GM12878 (cell line): ENCODE results near the gene KIAA1671. TPM values are rescaled to one million over a fixed set of nuclear protein-coding genes. Genes with fewer than 3 reads are reported as not detected.

Experiments used
- ATAC-seq: fragments of 200-7000 bp; cut with Tn5 transposase; 3 replicates; pipeline ENCODE4 v1.9.1; 2020; ENCODE audit warnings: mild to moderate bottlenecking, moderate library complexity
- BruUV-seq: library from RNA; stranded (reverse); fragments of 400-500 nt; replicated peaks from 2 replicates; lab custom pipeline; 2021; lab: Mats Ljungman, UMichigan
- CTCF ChIA-PET: fragments of 300-600 bp; sonication (Branson Sonifier 250); formaldehyde crosslinking; extraction: SDS; loops from one replicate; lab custom pipeline; 2021; ENCODE audit warnings: inconsistent platforms; lab: Yijun Ruan, JAX
- POLR2A ChIA-PET: fragments of 350-600 bp; formaldehyde crosslinking; extraction: SDS; loops from one replicate; lab custom pipeline; 2021; ENCODE audit warnings: inconsistent platforms; lab: Charles Lee
- RAD21 ChIA-PET: fragments of 300-600 bp; sonication (Branson Sonifier 250); formaldehyde crosslinking; loops from one replicate; lab custom pipeline; 2023; ENCODE audit warnings: antibody characterized with exemption; ENCODE audit not compliant: unreplicated experiment; lab: Charles Lee
- SMC1A ChIA-PET: fragments of 300-600 bp; sonication (Branson Sonifier 250); formaldehyde crosslinking; loops from one replicate; lab custom pipeline; 2023; ENCODE audit not compliant: unreplicated experiment, uncharacterized antibody; lab: Charles Lee
- DNase-seq: peaks from one replicate; pipeline ENCODE4 v3.0.0-alpha.2; 2011; ENCODE audit warnings: low read depth, low spot score
- FAIRE-seq: peaks from 3 replicates; lab custom pipeline; 2011; peaks lifted over from hg19 to GRCh38; lab: Jason Lieb, UNC
- H2AFZ ChIP-seq: 2 replicates; pipeline ENCODE4 v1.6.0; 2011; ENCODE audit warnings: low read depth, low read length, control low read depth; ENCODE audit not compliant: control insufficient read depth
- H3K27ac ChIP-seq: 2 replicates; pipeline ENCODE4 v1.5.1; 2011; ENCODE audit warnings: control low read depth; ENCODE audit not compliant: control insufficient read depth, insufficient read depth
- H3K27me3 ChIP-seq, 2 experiments: replicated peaks in 1 of 2; 2 replicates each; pipeline versions ENCODE4 v1.6.0 to v1.6.1; 2011; ENCODE audit warnings: low read length in 1 of 2; ENCODE audit not compliant: control insufficient read depth in 2 of 2, insufficient read depth in 2 of 2
- H3K36me3 ChIP-seq, 2 experiments: 2 replicates each; pipeline ENCODE4 v1.5.1; 2011; ENCODE audit warnings: low read length in 1 of 2; ENCODE audit not compliant: control insufficient read depth in 2 of 2, insufficient read depth in 2 of 2
- H3K4me1 ChIP-seq: 2 replicates; pipeline ENCODE4 v1.6.1; 2011; ENCODE audit warnings: mild to moderate bottlenecking, low read length, moderate library complexity, mixed read lengths; ENCODE audit not compliant: control insufficient read depth, insufficient read depth
- H3K4me2 ChIP-seq: 2 replicates; pipeline ENCODE4 v1.6.0; 2011; ENCODE audit warnings: control low read depth; ENCODE audit not compliant: control insufficient read depth, insufficient read depth
- H3K4me3 ChIP-seq: fragments of 200-600 bp; sonication (generic); 2 replicates; pipeline ENCODE4 v1.5.1; 2016
- H3K79me2 ChIP-seq: 2 replicates; pipeline ENCODE4 v1.6.0; 2011; ENCODE audit warnings: low read length; ENCODE audit not compliant: control insufficient read depth, insufficient read depth
- H3K9ac ChIP-seq: 2 replicates; pipeline ENCODE4 v1.8.0; 2011; ENCODE audit warnings: low read length, control low read depth, mixed read lengths; ENCODE audit not compliant: control insufficient read depth, insufficient read depth
- H3K9me3 ChIP-seq: replicated peaks from 3 replicates; pipeline ENCODE4 v1.5.1; 2011; ENCODE audit warnings: mild to moderate bottlenecking, low read length; ENCODE audit not compliant: control insufficient read depth, insufficient read depth
- H4K20me1 ChIP-seq: 2 replicates; pipeline ENCODE4 v1.6.0; 2011; ENCODE audit not compliant: control insufficient read depth, insufficient read depth
- ATF2 ChIP-seq: IDR thresholded peaks from 2 replicates; pipeline ENCODE4 v1.6.1; 2012; ENCODE audit warnings: low read length, inconsistent platforms
- BCL3 ChIP-seq: IDR thresholded peaks from 2 replicates; pipeline ENCODE4 v1.6.1; 2011; ENCODE audit warnings: borderline replicate concordance, low read depth, mild to moderate bottlenecking, moderate library complexity, low read length; ENCODE audit not compliant: insufficient read depth, poor library complexity, severe bottlenecking
- BHLHE40 ChIP-seq, 2 experiments: fragments of 450-650 bp in 1 of 2; IDR thresholded peaks; 2 replicates each; pipeline ENCODE4 v1.6.1; 2011 to 2017; ENCODE audit warnings: low read depth in 2 of 2, borderline replicate concordance in 1 of 2, improper control_type of control experiment in 1 of 2, low read length in 1 of 2, mild to moderate bottlenecking in 1 of 2
- EGR1 ChIP-seq, 2 experiments: IDR thresholded peaks; 1 replicate in 1 of 2; 2 replicates in 1 of 2; pipeline ENCODE4 v1.6.1; 2011 to 2012; ENCODE audit warnings: low read depth in 2 of 2, low read length in 2 of 2, borderline replicate concordance in 1 of 2, mild to moderate bottlenecking in 1 of 2, moderate library complexity in 1 of 2
- GABPA ChIP-seq: IDR thresholded peaks from 2 replicates; pipeline ENCODE4 v1.6.1; 2014; ENCODE audit warnings: antibody characterized with exemption, low read depth, mild to moderate bottlenecking, inconsistent platforms
- HDAC6 ChIP-seq: fragments of 200-600 bp; sonication (generic); IDR thresholded peaks from one replicate; pipeline ENCODE4 v1.8.0; 2017; ENCODE audit warnings: antibody characterized with exemption; ENCODE audit not compliant: unreplicated experiment
- KDM1A ChIP-seq: fragments of 200-600 bp; sonication (generic); IDR thresholded peaks from 2 replicates; pipeline ENCODE4 v1.6.1; 2016; ENCODE audit warnings: borderline replicate concordance
- MAX ChIP-seq: IDR thresholded peaks from 2 replicates; pipeline ENCODE4 v1.6.1; 2012; ENCODE audit warnings: low read depth, low read length, improper control_type of control experiment
- MTA3 ChIP-seq: IDR thresholded peaks from 2 replicates; pipeline ENCODE4 v1.6.1; 2012; ENCODE audit warnings: low read length, inconsistent platforms, borderline replicate concordance
- NR2C2 ChIP-seq: IDR thresholded peaks from 2 replicates; pipeline ENCODE4 v1.6.1; 2011; ENCODE audit warnings: borderline replicate concordance, low read depth; ENCODE audit not compliant: control insufficient read depth, insufficient read length
- POLR2AphosphoS5 ChIP-seq: IDR thresholded peaks from 2 replicates; pipeline ENCODE4 v1.6.1; 2011; ENCODE audit warnings: mild to moderate bottlenecking, low read length, inconsistent platforms
- SIN3A ChIP-seq: IDR thresholded peaks from 2 replicates; pipeline ENCODE4 v1.6.1; 2012; ENCODE audit warnings: low read depth, low read length, improper control_type of control experiment
- SMAD5 ChIP-seq: IDR thresholded peaks from 2 replicates; pipeline ENCODE4 v1.6.1; 2016; ENCODE audit warnings: antibody characterized with exemption, low read depth
- SREBF2 ChIP-seq: IDR thresholded peaks from 2 replicates; pipeline ENCODE4 v1.6.1; 2012; ENCODE audit warnings: mild to moderate bottlenecking, low read length
- TARDBP ChIP-seq: IDR thresholded peaks from 2 replicates; pipeline ENCODE4 v1.6.1; 2016; ENCODE audit warnings: borderline replicate concordance
- ZBED1 ChIP-seq: IDR thresholded peaks from 2 replicates; pipeline ENCODE4 v1.6.1; 2016; ENCODE audit warnings: borderline replicate concordance
- ZNF217 ChIP-seq: fragments of 450-650 bp; IDR thresholded peaks from 2 replicates; pipeline ENCODE4 v1.6.1; 2017; ENCODE audit warnings: antibody characterized with exemption, mild to moderate bottlenecking
- ZNF24 ChIP-seq: fragments of 450-650 bp; IDR thresholded peaks from 2 replicates; pipeline ENCODE4 v1.6.1; 2017; ENCODE audit warnings: antibody characterized with exemption, mild to moderate bottlenecking
- WGBS: methylation state at CpG from one replicate; pipeline ENCODE4 v1.1.6; 2016; ENCODE audit warnings: low lambda C conversion rate; ENCODE audit not compliant: insufficient replicate concordance, insufficient coverage; ENCODE audit errors: missing lambda C conversion rate; 5-methylcytosine and 5-hydroxymethylcytosine counted together
- in situ Hi-C: fragments of 300-500 bp; cut with MboI; formaldehyde crosslinking; loops from 9 replicates; pipeline ENCODE4 v1.14.3; 2018; ENCODE audit warnings: mixed read lengths
- intact Hi-C: fragments of 100-400 bp; cut with micrococcal nuclease; formaldehyde crosslinking; loops from one replicate; pipeline ENCODE4 v1.14.2; 2022; ENCODE audit not compliant: unreplicated experiment
- polyA plus RNA-seq, 11 experiments: library from polyadenylated mRNA; depleted of rRNA in 4 of 11; unstranded in 6 of 11; stranded (reverse) in 5 of 11; fragments of >200 nt; fragmentation: Nextera tagmentation in 4 of 11; fragmentation: Illumina TruSeq in 1 of 11; extraction: Ambion mirVana in 4 of 11; extraction: Trizol in 1 of 11; gene quantifications; 1 replicate in 1 of 11; 2 replicates in 10 of 11; pipeline versions ENCODE4 v1.2.1 to v1.2.3, GENCODE V29; 2011 to 2016; ENCODE audit warnings: inconsistent platforms in 2 of 11, missing spikeins in 2 of 11, low read depth in 1 of 11
- total RNA-seq, 4 experiments: library from RNA; depleted of rRNA in 3 of 4; stranded (reverse); fragments of >200 nt in 3 of 4; fragmentation: Illumina TruSeq in 1 of 4; extraction: Trizol in 1 of 4; gene quantifications; 2 replicates each; pipeline versions ENCODE4 v1.2.1 to v1.2.3, GENCODE V29; 2013 to 2021

KIAA1671 gene
- total and polyA plus RNA-seq, 10 of the 15 experiments (the other 5 are each of a cell fraction or from before 2014, with no cell fraction given) = 0.05 to 2.7 (median 0.33) TPM

GRCh38 chr22:24928322-24928721 lies 24.2 kb upstream of the KIAA1671 start (continued):
- TF ChIP-seq SIN3A = no peak
- TF ChIP-seq SREBF2 = no peak
- no peak for TF ChIP-seq HDAC6
- no peak for TF ChIP-seq MAX
- TF ChIP-seq NR2C2 = no peak
- TF ChIP-seq TARDBP = no peak
- no peak for TF ChIP-seq EGR1 (IDR thresholded peaks at IDR 0.05; ENCODE audit: borderline replicate concordance in 1 of 2, low read depth in 2 of 2, low read length in 2 of 2)
- no peak for TF ChIP-seq ZNF217
- no peak for TF ChIP-seq SMAD5
- TF ChIP-seq ZBED1 = no peak
- no peak for TF ChIP-seq BHLHE40 (IDR thresholded peaks at IDR 0.05; ENCODE audit: borderline replicate concordance in 1 of 2, low read depth in 2 of 2, low read length in 1 of 2)

- Histone ChIP-seq H3K27me3 (peaks cover 2 to 5% of the 10 kb centered on the region in 2 experiments), H3K9ac (no peak overlapping the region), H3K79me2 (no peaks in the 10 kb centered on the region), H3K27ac (no peak overlapping the region), H4K20me1 (no peaks in the 10 kb centered on the region), H3K36me3 (no peaks in the 10 kb centered on the region), H3K4me2 (no peak overlapping the region), H3K4me1 (no peaks in the 10 kb centered on the region), H3K9me3 (no peaks in the 10 kb centered on the region; the same call in 2 of the 3 replicates), H2AFZ (no peak overlapping the region), H3K4me3 (no peak overlapping the region)
- intact Hi-C loops (no loop called here), in situ Hi-C loops (no loop called here)
- 11% methylated on average over 3 of the region's 3 CpGs for WGBS
- no TSS peak for BruUV-seq
- FAIRE-seq (no peak), ATAC-seq (no peak), DNase-seq (no peak)
- RAD21 ChIA-PET = no interaction called here
- POLR2A ChIA-PET = interaction anchor here (0.6 kb wide), 1 partner anchor 20 kb away, joined by 6 read pairs; no protein-coding TSS in a partner anchor
- TF ChIP-seq MTA3 (no peak), ATF2 (no peak), POLR2AphosphoS5 (no peak), ZNF24 (no peak), GABPA (no peak), BCL3 (no peak), KDM1A (no peak)
- SMC1A ChIA-PET = no interaction called here
- CTCF ChIA-PET = interaction anchor here (0.5 kb wide), 1 partner anchor 127 kb away, joined by 3 read pairs; no protein-coding TSS in a partner anchor
These were observed 21.8 kb upstream of the KIAA1671 start for GRCh38 chr22:24930678-24931077.
